WTC11 (cell line): ENCODE measurements around the gene CDIP1. TPM values are rescaled to one million over a fixed set of nuclear protein-coding genes. Genes with fewer than 3 reads are reported as not detected.

Experiments used
- AR ChIP-seq: fragments of 250-450 bp; sonication (Bioruptor Pico); IDR thresholded peaks from 2 replicates; pipeline ENCODE4 v1.9.0; 2021; ENCODE audit warnings: mild to moderate bottlenecking
- CREM ChIP-seq: sonication (generic); formaldehyde crosslinking; IDR thresholded peaks from 2 replicates; pipeline ENCODE4 v1.8.1; 2022; ENCODE audit warnings: mild to moderate bottlenecking, missing genetic modification reagents, moderate library complexity
- E2F5 ChIP-seq: sonication (generic); formaldehyde crosslinking; IDR thresholded peaks from 2 replicates; pipeline ENCODE4 v1.8.1; 2022; ENCODE audit warnings: mild to moderate bottlenecking, moderate library complexity, missing genetic modification reagents
- ELF4 ChIP-seq: sonication (generic); formaldehyde crosslinking; IDR thresholded peaks from 2 replicates; pipeline ENCODE4 v1.8.1; 2022; ENCODE audit warnings: low read depth, mild to moderate bottlenecking, moderate library complexity, missing genetic modification reagents
- EMX1 ChIP-seq: fragments of 250-450 bp; sonication (Bioruptor Pico); IDR thresholded peaks from 2 replicates; pipeline ENCODE4 v1.8.0; 2021; ENCODE audit warnings: mild to moderate bottlenecking
- FOXJ3 ChIP-seq: sonication (generic); formaldehyde crosslinking; IDR thresholded peaks from 2 replicates; pipeline ENCODE4 v1.9.0; 2021; ENCODE audit warnings: missing genetic modification reagents, mild to moderate bottlenecking, borderline replicate concordance
- FOXK1 ChIP-seq: sonication (generic); formaldehyde crosslinking; IDR thresholded peaks from 2 replicates; pipeline ENCODE4 v1.8.0; 2022; ENCODE audit warnings: mild to moderate bottlenecking, moderate library complexity, missing genetic modification reagents
- MLX ChIP-seq: sonication (generic); formaldehyde crosslinking; IDR thresholded peaks from 2 replicates; pipeline ENCODE4 v1.8.1; 2023; ENCODE audit warnings: mild to moderate bottlenecking, missing genetic modification reagents, moderate library complexity
- NR3C1 ChIP-seq: sonication (generic); formaldehyde crosslinking; conservative IDR thresholded peaks from 2 replicates; pipeline ENCODE4 v1.8.1; 2023; ENCODE audit warnings: low read depth, mild to moderate bottlenecking, missing genetic modification reagents
- OVOL2 ChIP-seq: fragments of 250-450 bp; sonication (Bioruptor Pico); IDR thresholded peaks from 2 replicates; pipeline ENCODE4 v1.9.0; 2021; ENCODE audit warnings: mild to moderate bottlenecking, borderline replicate concordance
- RELA ChIP-seq: sonication (generic); formaldehyde crosslinking; IDR thresholded peaks from 2 replicates; pipeline ENCODE4 v1.8.1; 2022; ENCODE audit warnings: missing genetic modification reagents, mild to moderate bottlenecking, borderline replicate concordance
- RORB ChIP-seq: fragments of 250-450 bp; sonication (Bioruptor Pico); IDR thresholded peaks from 2 replicates; pipeline ENCODE4 v1.9.0; 2021; ENCODE audit warnings: mild to moderate bottlenecking
- SMAD3 ChIP-seq: sonication (generic); formaldehyde crosslinking; IDR thresholded peaks from 2 replicates; pipeline ENCODE4 v1.8.0; 2022; ENCODE audit warnings: missing genetic modification reagents, mild to moderate bottlenecking, borderline replicate concordance
- SMAD4 ChIP-seq: sonication (generic); formaldehyde crosslinking; IDR thresholded peaks from 2 replicates; pipeline ENCODE4 v1.8.0; 2022; ENCODE audit warnings: mild to moderate bottlenecking, missing genetic modification reagents
- TCF7 ChIP-seq: sonication (generic); formaldehyde crosslinking; IDR thresholded peaks from 2 replicates; pipeline ENCODE4 v1.8.0; 2022; ENCODE audit warnings: mild to moderate bottlenecking, low read depth, missing genetic modification reagents, moderate library complexity
- TEAD1 ChIP-seq: sonication (generic); formaldehyde crosslinking; IDR thresholded peaks from 2 replicates; pipeline ENCODE4 v1.8.0; 2022; ENCODE audit warnings: mild to moderate bottlenecking, missing genetic modification reagents
- TP53 ChIP-seq: sonication (generic); formaldehyde crosslinking; IDR thresholded peaks from 2 replicates; pipeline ENCODE4 v1.8.1; 2023; ENCODE audit warnings: mild to moderate bottlenecking, missing genetic modification reagents
- ZBTB21 ChIP-seq: sonication (generic); formaldehyde crosslinking; IDR thresholded peaks from 2 replicates; pipeline ENCODE4 v1.8.1; 2023; ENCODE audit warnings: mild to moderate bottlenecking, missing genetic modification reagents, borderline replicate concordance
- ZNF396 ChIP-seq: fragments of 250-450 bp; sonication (Bioruptor Pico); IDR thresholded peaks from 2 replicates; pipeline ENCODE4 v1.8.0; 2021; ENCODE audit warnings: mild to moderate bottlenecking, moderate library complexity, borderline replicate concordance
- ZNF423 ChIP-seq: fragments of 250-450 bp; sonication (Bioruptor Pico); IDR thresholded peaks from 2 replicates; pipeline ENCODE4 v2.1.2; 2022; ENCODE audit warnings: mild to moderate bottlenecking, moderate library complexity
- ZNF671 ChIP-seq: fragments of 250-450 bp; sonication (Bioruptor Pico); IDR thresholded peaks from 2 replicates; pipeline ENCODE4 v1.8.0; 2021; ENCODE audit warnings: mild to moderate bottlenecking
- total RNA-seq: library from RNA; stranded (reverse); gene quantifications from 3 replicates; pipeline ENCODE4 v1.2.3, GENCODE V29; 2021
- TF ChIP-seq, protein P1 (sequence below): sonication (generic); formaldehyde crosslinking; conservative IDR thresholded peaks from 2 replicates; pipeline ENCODE4 v1.8.1; 2022; ENCODE audit warnings: mild to moderate bottlenecking, missing genetic modification reagents
- TF ChIP-seq, protein P2 (sequence below): fragments of 250-450 bp; sonication (Bioruptor Pico); IDR thresholded peaks from 2 replicates; pipeline ENCODE4 v1.8.0; 2021; ENCODE audit warnings: mild to moderate bottlenecking
- TF ChIP-seq, protein P3 (sequence below): sonication (generic); formaldehyde crosslinking; IDR thresholded peaks from 2 replicates; pipeline ENCODE4 v1.8.1; 2022; ENCODE audit warnings: mild to moderate bottlenecking, missing genetic modification reagents, moderate library complexity, borderline replicate concordance
- TF ChIP-seq, protein P4 (sequence below): fragments of 200-600 bp; IDR thresholded peaks from 2 replicates; pipeline ENCODE4 v1.8.0; 2022; ENCODE audit warnings: antibody characterized with exemption
- TF ChIP-seq, protein P5 (sequence below): sonication (generic); formaldehyde crosslinking; IDR thresholded peaks from 2 replicates; pipeline ENCODE4 v1.8.0; 2022; ENCODE audit warnings: mild to moderate bottlenecking, missing genetic modification reagents
- TF ChIP-seq, protein P6 (sequence below): sonication (generic); formaldehyde crosslinking; IDR thresholded peaks from 2 replicates; pipeline ENCODE4 v1.8.1; 2023; ENCODE audit warnings: mild to moderate bottlenecking, moderate library complexity, missing genetic modification reagents

The CDIP1 gene
- total RNA-seq, 1 experiment from 2014 or later: 68.9 TPM

GRCh38 chr16:4538350-4539235, at the start of gene CDIP1 (continued):
- TF ChIP-seq MLX: peak; percentile 87; the same call in 1 of the 2 replicates
- peak; percentile 99 for TF ChIP-seq SMAD3
- TF ChIP-seq, protein P1, sequence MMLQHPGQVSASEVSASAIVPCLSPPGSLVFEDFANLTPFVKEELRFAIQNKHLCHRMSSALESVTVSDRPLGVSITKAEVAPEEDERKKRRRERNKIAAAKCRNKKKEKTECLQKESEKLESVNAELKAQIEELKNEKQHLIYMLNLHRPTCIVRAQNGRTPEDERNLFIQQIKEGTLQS (CRISPR knock-in tag): peak; percentile 87
- peak; percentile 100 for TF ChIP-seq TEAD1 (CRISPR knock-in tag)
- peak; percentile 96 for TF ChIP-seq SMAD4 (CRISPR knock-in tag)
- peak; percentile 98 for TF ChIP-seq E2F5
- TF ChIP-seq, protein P2, sequence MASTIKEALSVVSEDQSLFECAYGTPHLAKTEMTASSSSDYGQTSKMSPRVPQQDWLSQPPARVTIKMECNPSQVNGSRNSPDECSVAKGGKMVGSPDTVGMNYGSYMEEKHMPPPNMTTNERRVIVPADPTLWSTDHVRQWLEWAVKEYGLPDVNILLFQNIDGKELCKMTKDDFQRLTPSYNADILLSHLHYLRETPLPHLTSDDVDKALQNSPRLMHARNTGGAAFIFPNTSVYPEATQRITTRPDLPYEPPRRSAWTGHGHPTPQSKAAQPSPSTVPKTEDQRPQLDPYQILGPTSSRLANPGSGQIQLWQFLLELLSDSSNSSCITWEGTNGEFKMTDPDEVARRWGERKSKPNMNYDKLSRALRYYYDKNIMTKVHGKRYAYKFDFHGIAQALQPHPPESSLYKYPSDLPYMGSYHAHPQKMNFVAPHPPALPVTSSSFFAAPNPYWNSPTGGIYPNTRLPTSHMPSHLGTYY (CRISPR knock-in tag): no peak
- TF ChIP-seq RORB: no peak
- TF ChIP-seq TCF7: peak; percentile 95
- peak; percentile 98 for TF ChIP-seq TP53 (CRISPR knock-in tag)
- TF ChIP-seq ZNF423 (CRISPR knock-in tag): no peak
- TF ChIP-seq ZNF671 (CRISPR knock-in tag): no peak
- TF ChIP-seq, protein P3, sequence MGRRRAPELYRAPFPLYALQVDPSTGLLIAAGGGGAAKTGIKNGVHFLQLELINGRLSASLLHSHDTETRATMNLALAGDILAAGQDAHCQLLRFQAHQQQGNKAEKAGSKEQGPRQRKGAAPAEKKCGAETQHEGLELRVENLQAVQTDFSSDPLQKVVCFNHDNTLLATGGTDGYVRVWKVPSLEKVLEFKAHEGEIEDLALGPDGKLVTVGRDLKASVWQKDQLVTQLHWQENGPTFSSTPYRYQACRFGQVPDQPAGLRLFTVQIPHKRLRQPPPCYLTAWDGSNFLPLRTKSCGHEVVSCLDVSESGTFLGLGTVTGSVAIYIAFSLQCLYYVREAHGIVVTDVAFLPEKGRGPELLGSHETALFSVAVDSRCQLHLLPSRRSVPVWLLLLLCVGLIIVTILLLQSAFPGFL (CRISPR knock-in tag): peak; percentile 98
- peak; percentile 97 for TF ChIP-seq ZBTB21
- TF ChIP-seq, protein P4, sequence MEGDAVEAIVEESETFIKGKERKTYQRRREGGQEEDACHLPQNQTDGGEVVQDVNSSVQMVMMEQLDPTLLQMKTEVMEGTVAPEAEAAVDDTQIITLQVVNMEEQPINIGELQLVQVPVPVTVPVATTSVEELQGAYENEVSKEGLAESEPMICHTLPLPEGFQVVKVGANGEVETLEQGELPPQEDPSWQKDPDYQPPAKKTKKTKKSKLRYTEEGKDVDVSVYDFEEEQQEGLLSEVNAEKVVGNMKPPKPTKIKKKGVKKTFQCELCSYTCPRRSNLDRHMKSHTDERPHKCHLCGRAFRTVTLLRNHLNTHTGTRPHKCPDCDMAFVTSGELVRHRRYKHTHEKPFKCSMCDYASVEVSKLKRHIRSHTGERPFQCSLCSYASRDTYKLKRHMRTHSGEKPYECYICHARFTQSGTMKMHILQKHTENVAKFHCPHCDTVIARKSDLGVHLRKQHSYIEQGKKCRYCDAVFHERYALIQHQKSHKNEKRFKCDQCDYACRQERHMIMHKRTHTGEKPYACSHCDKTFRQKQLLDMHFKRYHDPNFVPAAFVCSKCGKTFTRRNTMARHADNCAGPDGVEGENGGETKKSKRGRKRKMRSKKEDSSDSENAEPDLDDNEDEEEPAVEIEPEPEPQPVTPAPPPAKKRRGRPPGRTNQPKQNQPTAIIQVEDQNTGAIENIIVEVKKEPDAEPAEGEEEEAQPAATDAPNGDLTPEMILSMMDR: no peak
- TF ChIP-seq ELF4 (CRISPR knock-in tag): peak; percentile 96
- peak; percentile 85 for TF ChIP-seq NR3C1 (CRISPR knock-in tag)
- TF ChIP-seq ZNF396: no peak
- TF ChIP-seq, protein P5, sequence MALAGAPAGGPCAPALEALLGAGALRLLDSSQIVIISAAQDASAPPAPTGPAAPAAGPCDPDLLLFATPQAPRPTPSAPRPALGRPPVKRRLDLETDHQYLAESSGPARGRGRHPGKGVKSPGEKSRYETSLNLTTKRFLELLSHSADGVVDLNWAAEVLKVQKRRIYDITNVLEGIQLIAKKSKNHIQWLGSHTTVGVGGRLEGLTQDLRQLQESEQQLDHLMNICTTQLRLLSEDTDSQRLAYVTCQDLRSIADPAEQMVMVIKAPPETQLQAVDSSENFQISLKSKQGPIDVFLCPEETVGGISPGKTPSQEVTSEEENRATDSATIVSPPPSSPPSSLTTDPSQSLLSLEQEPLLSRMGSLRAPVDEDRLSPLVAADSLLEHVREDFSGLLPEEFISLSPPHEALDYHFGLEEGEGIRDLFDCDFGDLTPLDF: peak; percentile 97
- no peak for TF ChIP-seq AR (CRISPR knock-in tag)
- TF ChIP-seq OVOL2: no peak
- no peak; the same call in 1 of the 2 replicates for TF ChIP-seq FOXJ3 (CRISPR knock-in tag)
- no peak for TF ChIP-seq EMX1
- peak; percentile 98 for TF ChIP-seq FOXK1 (CRISPR knock-in tag)
- TF ChIP-seq, protein P6, sequence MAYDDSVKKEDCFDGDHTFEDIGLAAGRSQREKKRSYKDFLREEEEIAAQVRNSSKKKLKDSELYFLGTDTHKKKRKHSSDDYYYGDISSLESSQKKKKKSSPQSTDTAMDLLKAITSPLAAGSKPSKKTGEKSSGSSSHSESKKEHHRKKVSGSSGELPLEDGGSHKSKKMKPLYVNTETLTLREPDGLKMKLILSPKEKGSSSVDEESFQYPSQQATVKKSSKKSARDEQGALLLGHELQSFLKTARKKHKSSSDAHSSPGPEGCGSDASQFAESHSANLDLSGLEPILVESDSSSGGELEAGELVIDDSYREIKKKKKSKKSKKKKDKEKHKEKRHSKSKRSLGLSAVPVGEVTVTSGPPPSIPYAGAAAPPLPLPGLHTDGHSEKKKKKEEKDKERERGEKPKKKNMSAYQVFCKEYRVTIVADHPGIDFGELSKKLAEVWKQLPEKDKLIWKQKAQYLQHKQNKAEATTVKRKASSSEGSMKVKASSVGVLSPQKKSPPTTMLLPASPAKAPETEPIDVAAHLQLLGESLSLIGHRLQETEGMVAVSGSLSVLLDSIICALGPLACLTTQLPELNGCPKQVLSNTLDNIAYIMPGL (CRISPR knock-in tag): no peak
- peak; percentile 96 for TF ChIP-seq CREM (CRISPR knock-in tag)
- TF ChIP-seq RELA (CRISPR knock-in tag): peak; percentile 96
